Medulla oblongata (tissue), 1 donor: ENCODE results near the gene PAX3.
"Not testable (repeated sequence)": the region's sequence is repeated elsewhere in the genome, so short reads cannot be mapped to it uniquely, and the experiment has no call there.

Source experiments
- DNase-seq: peaks from one replicate; pipeline ENCODE4 v3.0.0-alpha.2; 2015; ENCODE audit errors: extremely low spot score

Gene PAX3

DNA sequence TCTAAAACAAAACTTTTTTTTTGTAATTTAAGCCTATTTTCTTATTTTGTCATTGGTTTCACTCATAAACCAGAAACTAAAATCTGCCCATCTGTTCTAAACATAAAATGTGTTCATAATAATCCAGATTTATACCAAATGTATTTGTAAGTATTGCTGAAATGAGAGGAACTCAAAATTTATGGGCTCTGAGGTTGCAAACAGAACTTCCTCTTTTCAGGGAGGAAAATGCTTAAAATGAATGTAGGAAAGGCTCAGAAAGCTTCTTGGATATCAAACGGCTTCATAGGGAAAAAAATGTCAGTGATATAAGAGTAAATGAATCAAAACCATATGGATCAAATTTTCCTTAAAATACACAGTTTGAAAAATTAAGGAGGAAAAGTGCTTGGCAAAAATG lies 83.9 kb downstream of the PAX3 start:
- no peak for DNase-seq

DNA sequence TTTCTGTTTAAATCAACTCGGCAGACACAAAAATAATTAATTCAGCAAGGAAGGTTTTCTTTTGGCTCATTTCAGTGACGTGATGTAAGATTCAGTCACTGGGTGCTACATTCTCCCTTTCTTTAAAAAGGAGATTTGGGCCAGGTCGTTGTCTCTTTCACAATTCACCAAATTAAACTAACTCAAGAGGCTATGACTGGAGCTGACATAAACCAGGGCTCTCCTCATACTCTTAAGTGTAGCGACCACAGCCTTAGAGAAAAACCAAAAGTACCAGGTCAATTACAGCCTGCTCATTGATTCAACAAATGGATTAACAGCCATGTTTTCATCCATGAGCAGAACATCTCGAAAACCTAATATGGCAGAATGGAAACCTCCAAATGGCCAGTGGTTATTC lies 85.7 kb downstream of the PAX3 start:
- DNase-seq: no peak

DNA sequence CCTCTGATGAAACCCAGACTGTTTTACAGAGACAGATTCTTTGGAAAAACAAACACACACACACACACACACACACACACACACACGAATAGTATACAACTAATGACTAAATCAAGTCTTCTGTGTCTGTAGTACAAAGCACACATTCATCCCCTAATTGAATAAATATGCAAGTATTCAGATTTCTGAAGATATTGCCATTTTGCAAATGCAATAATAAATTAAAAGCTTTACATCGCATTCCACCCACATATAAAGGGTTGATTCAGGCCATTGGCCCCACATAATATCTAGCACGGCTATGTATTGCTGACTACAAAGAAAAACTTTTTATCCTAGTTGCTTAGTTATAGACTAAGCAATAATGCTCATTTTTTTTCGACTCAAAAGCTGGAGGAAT lies 86.2 kb downstream of the PAX3 start:
- DNase-seq: no peak

DNA sequence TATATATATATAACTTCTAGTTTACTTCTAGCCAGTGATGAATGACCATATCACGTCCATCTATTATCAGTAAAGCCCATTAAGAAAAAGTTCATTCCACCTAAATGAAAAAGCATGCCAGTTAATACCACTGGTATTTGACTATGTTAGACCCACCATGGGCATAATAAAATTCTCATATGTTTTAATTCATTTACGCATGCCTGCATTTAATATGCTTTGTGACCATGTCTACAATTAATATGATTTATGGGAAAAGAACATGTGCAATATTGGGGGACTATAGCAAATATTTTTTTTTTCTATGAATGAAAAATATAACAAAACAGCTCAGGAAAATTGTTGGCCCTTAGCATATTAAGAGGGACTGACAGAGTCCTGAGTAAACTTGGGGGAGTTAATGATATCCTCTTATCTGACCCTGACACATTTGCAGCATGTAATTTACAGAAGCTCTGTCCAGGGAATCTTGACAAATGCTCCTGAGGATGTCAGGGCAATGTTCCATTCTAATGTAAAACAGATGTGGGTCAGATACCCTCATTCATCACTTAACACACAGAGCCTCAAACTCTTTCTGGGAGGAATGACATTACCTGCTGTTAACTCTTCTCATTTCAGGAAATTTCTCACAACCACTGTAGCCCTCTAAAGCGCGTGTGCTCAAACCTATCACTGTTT lies 90.6 kb downstream of the PAX3 start:
- DNase-seq: no peak

- no peak for DNase-seq
Observed at GRCh38 chr2:222205136-222205535, 93.7 kb downstream of the PAX3 start.

GRCh38 chr2:222203041-222203440 lies 95.8 kb downstream of the PAX3 start:
- no peak for DNase-seq

DNA sequence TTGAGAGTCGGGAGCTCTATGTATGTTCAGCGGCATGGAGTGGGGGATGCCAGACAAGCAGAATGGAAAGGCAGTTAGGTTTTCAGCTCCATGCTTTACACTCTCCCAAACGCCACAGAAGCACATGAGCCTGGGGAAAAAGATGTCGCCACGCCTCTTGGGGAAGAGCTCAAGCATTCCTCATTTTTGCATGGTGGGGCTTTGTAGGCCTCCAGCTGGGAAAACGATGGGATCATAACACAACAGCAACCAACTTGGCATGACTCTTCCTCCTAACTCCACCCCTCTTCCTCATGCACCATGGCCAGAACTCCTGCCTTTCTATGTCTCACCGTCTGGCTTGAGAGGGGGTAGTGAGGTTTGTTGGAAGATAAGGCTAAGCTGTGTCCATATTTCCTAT lies 102.6 kb downstream of the PAX3 start:
- DNase-seq: no peak

GRCh38 chr2:222194669-222195068 lies 104.1 kb downstream of the PAX3 start:
- no peak for DNase-seq

GRCh38 chr2:222193328-222193983 lies 105.3 kb downstream of the PAX3 start:
- no peak for DNase-seq

- DNase-seq: no peak
Observed at GRCh38 chr2:222180619-222181018, 118.2 kb downstream of the PAX3 start.

DNA sequence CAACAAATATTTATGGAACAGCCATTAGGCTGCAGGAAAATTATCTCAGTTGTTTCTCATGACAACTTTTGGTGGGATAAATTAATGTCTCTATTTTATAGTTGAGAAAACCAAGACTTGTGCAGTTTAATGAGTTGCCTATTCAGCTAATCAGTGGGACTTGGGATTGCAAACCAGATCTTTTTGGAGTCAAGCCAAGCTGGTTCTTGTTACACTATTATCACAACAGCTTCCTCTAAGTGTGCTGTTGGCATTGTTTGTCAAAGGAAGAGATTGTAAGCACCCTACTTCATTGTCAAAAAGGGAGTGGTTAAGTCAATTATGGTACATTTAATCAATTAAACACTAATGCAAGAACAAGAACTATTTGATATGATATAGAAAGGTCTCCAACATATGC lies 119.2 kb downstream of the PAX3 start:
- DNase-seq: no peak

GRCh38 chr2:222178450-222178849 lies 120.3 kb downstream of the PAX3 start:
- no peak for DNase-seq

DNA sequence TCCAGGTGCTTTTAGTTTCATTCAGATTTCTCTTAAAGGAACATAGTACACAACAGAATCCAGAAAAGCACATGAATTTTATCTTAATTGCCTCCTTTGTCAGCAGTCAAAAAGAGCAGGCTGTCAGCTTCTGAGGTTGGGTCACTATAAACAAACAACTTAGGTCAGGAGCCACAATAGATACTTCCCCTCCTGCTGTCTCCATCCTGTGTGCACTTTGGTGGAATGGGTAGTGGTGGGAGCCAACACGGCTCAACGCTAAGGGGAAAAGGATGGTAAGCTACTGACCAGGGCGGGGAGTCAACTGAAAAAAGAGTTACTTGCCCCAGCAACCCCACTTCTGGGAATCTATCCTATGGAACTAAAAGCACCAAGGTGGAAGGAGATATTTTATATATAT lies 121.9 kb downstream of the PAX3 start:
- no peak for DNase-seq

- no peak for DNase-seq
Observed at GRCh38 chr2:222174450-222174849, 124.3 kb downstream of the PAX3 start.

DNA sequence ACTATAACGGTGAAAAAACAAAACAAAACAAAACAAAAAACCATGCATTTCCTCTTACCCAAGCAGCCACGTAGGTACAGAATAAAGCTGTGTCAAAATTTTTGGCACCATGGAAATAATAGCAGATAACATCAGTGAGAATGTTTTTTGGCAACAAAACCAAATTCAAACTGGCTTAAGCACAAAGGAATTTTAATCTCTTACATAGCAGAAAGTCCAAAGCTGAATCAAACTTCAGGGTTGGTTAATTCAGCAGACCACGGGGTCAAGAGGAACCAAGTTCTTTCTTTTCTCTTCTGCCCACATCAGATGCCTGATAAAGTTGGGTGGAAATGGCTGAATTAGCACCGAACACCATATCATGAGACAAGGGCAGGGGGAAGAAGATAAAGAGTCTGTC lies 129.5 kb downstream of the PAX3 start:
- DNase-seq: no peak

DNA sequence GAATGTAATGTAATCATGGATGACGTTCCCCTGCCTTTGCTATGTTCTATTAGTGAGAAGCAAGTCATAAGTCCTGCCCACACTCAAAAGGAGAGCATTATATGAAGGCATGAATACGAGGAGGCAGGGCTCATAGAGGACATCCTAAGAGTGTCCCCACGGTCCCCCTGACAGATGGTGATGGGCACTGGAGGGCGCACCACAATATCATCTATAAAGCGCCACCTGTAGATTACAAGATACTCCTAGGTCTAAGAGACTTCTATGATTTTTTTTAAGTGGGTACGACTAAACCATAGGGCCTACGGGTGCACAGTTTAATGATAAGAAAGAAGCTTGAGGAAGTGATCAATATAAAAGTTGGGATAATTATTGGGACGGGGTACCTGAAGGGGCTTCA lies 131.0 kb downstream of the PAX3 start:
- DNase-seq: no peak

DNA sequence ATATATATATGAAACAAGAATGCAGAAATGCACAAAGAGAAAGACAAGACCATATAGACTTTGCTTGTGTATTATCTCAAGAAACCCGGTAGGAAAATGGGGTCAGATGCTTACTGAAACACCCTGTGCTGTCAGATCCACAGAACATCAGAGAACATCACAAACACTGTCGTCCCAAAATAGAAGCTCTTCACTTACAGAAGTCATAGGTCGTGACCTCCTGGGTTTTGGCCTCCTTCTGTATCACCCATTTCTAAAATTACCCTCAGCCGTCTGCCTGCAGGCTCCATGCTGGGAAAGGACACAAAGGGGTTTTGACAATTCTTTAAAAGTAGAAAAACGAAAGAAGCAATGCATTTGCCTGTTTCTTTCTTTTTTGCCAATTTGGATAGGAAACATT lies 137.9 kb downstream of the PAX3 start:
- no peak for DNase-seq

DNA sequence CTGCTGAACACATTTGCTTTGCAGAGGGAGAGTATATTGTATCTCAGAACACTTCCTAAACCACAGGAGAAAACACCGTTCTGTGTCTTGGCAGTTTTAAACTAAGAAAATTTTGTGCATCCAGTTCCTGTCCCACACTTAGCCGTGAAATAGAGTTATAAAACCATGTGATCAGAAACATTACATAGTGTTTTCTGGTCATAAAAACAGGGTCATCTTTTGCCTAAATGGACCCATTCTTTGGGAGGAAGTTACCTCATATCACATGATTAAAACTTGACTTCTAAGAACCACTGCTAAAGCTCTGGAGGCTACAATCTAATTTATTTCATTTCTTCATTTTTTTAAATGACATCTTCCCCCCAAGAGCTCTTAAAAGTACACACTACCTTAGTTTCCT lies 138.7 kb downstream of the PAX3 start:
- DNase-seq: no peak

DNA sequence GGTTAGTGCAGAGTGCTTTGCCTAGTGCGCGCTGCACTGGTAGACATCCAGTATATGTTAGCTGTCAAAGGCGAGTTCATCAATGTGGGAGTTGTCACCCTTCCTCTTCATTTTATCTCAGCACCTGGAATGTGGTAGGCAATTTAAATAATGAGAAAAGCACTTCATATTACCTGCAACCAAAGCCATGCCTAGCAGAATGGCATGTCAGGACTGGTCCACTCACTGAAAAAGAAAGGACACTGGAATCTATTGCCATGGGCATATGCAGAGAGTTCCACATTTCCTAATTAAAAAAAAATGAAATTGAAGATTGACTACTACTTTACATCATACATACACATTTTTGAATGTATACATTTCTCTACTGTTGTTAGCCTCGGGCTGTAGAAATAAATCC lies 139.6 kb downstream of the PAX3 start:
- no peak for DNase-seq

DNA sequence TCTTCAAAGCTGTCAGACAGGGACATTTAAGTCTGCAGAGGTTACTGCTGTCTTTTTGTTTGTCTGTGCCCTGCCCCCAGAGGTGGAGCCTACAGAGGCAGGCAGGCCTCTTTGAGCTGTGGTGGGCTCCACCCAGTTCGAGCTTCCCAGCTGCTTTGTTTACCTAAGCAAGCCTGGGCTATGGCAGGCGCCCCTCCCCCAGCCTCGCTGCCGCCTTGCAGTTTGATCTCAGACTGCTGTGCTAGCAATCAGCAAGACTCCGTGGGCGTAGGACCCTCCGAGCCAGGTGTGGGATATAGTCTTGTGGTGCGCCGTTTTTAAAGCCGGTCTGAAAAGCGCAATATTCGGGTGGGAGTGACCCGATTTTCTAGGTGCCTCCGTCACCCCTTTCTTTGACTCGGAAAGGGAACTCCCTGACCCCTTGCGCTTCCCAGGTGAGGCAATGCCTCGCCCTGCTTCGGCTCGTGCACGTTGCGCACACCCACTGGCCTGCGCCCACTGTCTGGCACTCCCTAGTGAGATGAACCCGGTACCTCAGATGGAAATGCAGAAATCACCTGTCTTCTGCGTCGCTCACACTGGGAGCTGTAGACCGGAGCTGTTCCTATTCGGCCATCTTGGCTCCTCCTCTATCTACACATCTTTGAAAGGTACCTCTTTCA lies 143.7 kb downstream of the PAX3 start:
- DNase-seq: not testable (repeated sequence)
